HL-60/S4 treated with phorbol 12-myristate 13-acetate at 8.2 ng/mL for 4 days and 3 days (cell line): ENCODE measurements around the gene PLXND1.
"Not testable (repeated sequence)": the region's sequence is repeated elsewhere in the genome, so short reads cannot be mapped to it uniquely, and the experiment has no call there.

Experiments used
- in situ Hi-C: fragments of 300-500 bp; cut with MboI; formaldehyde crosslinking; loops from 2 replicates; pipeline ENCODE4 v1.15.0; 2022; ENCODE audit warnings: low sequenced_read_pairs

PLXND1 gene, protein sequence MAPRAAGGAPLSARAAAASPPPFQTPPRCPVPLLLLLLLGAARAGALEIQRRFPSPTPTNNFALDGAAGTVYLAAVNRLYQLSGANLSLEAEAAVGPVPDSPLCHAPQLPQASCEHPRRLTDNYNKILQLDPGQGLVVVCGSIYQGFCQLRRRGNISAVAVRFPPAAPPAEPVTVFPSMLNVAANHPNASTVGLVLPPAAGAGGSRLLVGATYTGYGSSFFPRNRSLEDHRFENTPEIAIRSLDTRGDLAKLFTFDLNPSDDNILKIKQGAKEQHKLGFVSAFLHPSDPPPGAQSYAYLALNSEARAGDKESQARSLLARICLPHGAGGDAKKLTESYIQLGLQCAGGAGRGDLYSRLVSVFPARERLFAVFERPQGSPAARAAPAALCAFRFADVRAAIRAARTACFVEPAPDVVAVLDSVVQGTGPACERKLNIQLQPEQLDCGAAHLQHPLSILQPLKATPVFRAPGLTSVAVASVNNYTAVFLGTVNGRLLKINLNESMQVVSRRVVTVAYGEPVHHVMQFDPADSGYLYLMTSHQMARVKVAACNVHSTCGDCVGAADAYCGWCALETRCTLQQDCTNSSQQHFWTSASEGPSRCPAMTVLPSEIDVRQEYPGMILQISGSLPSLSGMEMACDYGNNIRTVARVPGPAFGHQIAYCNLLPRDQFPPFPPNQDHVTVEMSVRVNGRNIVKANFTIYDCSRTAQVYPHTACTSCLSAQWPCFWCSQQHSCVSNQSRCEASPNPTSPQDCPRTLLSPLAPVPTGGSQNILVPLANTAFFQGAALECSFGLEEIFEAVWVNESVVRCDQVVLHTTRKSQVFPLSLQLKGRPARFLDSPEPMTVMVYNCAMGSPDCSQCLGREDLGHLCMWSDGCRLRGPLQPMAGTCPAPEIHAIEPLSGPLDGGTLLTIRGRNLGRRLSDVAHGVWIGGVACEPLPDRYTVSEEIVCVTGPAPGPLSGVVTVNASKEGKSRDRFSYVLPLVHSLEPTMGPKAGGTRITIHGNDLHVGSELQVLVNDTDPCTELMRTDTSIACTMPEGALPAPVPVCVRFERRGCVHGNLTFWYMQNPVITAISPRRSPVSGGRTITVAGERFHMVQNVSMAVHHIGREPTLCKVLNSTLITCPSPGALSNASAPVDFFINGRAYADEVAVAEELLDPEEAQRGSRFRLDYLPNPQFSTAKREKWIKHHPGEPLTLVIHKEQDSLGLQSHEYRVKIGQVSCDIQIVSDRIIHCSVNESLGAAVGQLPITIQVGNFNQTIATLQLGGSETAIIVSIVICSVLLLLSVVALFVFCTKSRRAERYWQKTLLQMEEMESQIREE (N-terminal part only)

DNA sequence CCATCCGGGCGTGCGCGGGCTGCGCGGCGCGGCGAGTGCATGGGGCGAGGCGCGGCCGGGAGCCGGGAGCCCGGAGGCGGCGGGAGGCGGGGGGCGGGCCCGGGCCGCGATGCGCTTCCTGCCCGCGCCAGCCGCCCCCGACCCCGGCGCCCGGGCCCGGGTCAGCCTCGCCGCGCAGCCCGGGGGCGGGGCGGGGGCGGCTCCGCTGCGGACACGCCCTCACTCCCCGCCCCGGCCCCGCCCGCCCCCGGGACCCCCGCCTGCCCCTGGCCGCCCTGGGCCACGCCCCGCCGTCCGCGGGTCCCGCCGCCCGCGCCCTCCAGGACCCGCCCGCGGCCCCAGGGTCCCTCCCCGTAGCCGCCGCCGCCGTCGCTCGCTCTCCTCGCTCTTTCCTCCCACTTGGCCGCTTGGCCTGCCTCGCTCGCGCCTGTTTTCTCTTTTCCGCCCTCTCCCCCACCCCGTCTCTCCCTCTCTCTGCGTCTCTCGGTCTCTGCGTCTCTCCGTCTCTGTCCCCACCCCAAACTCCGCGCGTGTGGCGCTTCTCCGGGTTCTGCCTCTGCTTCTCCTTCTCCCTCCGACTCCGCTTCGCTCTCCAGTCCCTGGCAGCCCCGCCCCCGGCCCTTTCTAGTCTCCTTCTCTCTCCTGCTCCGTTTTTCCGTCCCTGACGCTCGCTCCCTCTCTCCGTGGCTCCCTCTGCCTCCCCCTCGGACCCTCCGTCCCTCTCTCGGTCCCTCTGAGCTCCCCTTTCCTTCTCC lies at the start of gene PLXND1:
TSS of gene PLXND1 (minus strand) at position 41 of the 755 bp plus-strand sequence. CDS start at position 4, 37 bp downstream.
- in situ Hi-C loops = no loop called here

DNA sequence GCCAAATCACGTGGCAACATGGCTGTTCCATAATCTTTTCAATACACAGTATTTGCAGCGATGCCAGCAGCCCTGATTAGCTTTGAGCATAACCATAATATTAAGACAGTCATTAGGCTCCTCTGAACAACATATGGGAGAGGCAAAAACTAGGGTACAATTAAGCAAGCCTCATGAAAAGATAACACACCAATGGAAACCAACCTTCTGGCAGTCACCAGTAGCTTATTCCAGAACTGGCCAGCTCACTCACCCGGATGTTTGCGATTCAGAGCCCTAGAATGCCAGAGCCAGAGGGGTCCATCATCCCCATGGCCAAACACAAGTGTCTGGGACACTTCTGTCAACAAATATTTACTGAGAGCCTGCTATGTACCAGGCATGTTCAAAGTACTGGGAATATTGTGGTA lies 48.8 kb upstream of the PLXND1 start:
- in situ Hi-C loops = loop anchor here (10.0 kb wide), 1 partner anchor 280 kb away; no protein-coding TSS in a partner anchor

DNA sequence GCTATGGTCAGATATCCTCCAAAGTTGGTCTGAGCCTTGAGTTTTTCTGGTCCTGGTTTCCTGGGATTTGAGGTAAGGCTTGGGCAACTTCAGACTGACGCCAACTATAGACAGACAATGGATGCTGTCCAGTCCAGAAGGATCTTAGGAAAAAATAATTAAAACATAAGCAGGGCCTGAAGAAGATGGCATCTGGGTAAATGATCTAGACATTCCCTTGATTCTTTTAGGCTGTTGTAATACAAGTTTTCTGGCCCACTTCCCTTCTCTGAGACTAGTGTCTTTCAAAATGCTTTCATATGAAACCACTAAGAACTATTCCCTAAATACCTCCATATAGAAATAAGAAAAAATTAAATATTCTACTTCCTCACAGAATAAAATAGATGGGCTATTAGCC lies 47.7 kb upstream of the PLXND1 start:
- in situ Hi-C loops = loop anchor here (10.0 kb wide), 1 partner anchor 281 kb away; no protein-coding TSS in a partner anchor

DNA sequence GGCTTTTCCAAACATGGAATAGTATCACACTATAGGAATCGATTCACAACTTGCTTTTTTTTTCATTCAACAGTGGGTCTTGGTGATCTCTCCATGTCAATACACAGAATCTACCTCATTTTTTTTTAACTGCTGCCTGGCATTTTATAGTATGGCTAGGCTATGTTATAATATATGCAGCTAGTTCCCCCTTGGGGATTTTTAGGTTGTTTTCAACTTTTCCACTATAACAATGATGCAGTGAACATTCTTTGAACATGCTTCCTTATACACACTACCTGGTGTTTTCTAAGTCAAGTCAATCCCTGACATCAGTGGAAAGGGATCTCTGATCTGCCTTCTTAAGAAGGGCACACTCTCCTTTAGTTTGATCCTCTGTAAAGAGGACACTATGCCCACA lies 46.5 kb upstream of the PLXND1 start:
- in situ Hi-C loops = loop anchor here (10.0 kb wide), 1 partner anchor 282 kb away; no protein-coding TSS in a partner anchor

DNA sequence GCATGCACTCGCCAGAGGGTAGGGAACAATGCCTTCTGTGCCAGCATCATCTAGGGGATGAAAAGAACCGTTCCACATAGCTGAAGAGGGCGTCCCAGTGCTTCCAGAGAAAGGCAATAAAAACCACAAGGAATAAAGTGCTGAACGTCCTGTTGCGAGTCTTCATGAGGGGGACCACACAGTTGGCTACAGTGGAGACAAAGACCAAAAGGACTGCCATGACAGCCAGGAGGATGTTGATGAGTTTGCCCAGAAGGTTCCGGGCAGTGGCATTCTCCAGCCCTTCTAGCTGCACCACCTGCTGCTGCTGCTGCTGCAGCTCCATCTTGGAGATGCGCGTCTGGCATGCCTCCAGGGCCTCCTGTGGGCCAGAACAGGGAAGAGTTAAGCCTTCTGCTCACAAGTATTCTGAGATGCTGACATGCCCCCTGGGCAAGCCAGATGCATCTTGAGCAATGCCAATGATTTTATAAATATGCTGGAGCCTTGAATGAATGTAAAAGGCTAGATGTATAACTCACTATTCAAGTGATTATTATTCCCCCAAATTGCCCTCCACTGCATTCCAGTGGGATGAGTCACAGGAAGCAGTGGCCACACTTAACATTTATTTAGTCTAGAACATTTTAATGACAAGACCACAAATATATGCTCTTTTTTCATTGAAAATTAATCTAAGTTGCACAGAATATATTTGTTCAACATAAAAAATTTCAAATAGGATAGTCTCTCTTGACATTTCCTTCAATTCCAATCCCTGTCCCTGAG lies 45.1 kb upstream of the PLXND1 start:
- in situ Hi-C loops = loop anchor here (10.0 kb wide), 1 partner anchor 283 kb away; no protein-coding TSS in a partner anchor

DNA sequence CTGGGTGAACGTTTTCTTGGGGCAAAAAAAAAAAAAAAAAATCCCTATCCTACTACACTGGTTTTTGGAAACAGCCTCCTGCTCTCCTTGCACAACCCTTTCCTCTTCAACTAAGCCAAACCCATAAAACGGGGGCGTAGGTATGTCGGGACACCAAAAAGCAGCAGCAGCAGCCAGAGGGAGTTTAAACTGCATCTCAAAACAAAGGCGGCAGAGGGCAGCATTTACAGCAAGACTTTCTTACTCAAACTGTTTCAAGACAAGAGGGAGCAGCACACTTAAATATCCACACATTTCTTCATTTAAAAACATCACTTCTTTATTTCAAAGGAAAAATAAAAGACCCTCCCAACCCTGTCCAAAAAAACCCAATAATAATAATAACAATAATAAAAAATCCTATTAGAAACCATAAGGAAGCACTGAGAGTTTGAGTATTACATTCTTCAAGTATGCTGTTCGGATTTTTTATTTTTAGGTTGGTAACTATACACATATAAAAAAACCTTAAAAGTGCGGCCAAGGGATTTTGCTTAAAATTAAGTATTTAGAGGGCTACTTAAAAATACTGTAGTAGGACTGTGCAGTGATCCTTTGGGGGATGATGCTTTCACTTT lies 43.9 kb upstream of the PLXND1 start:
- in situ Hi-C loops = loop anchor here (10.0 kb wide), 1 partner anchor 284 kb away; no protein-coding TSS in a partner anchor

DNA sequence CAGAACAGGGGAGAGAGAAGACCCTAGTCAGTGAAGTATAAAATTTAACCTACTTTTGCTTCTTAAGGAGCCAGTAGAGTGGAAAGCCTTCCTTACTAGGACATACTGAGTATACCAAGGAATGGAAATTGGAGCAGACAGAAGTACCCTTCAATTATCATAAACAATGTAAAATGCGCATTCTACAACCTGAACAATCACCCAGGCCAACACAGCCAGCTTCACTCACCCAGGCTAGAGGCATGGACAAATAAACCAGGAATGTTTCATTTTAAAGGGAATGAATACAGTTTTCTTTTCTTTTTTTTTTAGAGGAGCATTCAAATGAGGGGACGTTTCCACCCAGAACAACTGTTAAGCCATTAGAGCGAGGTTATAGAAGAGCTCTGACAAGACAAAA lies 41.9 kb upstream of the PLXND1 start:
- in situ Hi-C loops = no loop called here

DNA sequence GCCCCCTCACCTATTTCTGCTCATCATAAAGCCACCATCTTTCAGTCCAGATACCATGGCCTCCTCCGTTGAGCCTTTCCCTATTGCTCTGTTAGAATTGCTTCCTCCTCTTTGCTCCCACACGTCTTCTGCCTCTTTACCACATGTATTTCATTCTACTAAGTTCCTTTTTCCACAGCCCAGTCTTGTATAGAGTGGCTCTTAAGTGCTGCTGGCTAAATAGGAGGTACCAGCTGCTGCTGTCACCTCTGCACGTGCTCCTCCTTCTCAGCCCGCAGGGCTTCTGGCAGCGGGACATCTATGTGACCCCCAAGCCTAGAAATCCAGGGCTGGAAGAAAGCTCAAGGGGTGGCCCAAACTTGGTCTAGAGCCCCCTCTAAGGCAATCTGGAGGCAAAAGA lies 38.8 kb upstream of the PLXND1 start:
- in situ Hi-C loops = no loop called here

DNA sequence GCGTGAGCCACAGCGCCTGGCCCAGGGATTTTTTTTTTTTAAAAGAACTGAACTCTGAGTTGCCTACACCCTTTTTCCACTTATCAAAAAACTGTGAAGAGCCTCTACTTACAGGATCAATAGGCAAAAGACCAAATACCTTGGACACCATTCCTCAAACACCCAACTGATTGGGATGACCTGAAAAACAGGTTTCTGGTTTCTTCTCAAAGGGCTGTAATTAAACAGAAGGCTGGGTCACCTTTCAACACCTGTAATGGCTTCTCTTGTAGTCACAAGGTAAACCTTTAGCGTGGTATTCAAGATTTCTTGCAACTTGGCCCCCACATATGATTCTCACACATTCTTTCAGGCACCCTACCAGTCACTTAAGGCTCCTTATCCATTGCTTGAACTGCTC lies 38.4 kb upstream of the PLXND1 start:
- in situ Hi-C loops = no loop called here

DNA sequence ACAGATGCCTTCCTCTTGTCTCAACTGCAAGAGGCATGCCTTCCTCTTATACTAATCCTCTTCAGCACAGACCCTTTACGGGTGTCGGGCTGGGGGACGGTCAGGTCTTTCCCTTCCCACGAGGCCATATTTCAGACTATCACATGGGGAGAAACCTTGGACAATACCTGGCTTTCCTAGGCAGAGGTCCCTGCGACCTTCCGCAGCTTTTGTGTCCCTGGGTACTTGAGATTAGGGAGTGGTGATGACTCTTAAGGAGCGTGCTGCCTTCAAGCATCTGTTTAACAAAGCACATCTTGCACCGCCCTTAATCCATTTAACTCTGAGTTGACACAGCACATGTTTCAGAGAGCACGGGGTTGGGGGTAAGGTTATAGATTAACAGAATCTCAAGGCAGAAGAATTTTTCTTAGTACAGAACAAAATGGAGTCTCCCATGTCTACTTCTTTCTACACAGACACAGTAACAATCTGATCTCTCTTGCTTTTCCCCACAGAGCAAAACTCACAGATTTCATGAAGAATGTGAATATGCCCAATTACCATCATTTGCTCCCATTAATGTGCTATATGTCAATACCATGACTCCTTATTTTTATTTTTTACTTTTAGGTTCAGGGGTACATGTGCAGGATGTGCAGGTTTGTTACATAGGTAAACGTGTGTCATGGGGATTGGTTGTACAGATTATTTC lies 35.2 kb upstream of the PLXND1 start:
- in situ Hi-C loops = not testable (repeated sequence)

DNA sequence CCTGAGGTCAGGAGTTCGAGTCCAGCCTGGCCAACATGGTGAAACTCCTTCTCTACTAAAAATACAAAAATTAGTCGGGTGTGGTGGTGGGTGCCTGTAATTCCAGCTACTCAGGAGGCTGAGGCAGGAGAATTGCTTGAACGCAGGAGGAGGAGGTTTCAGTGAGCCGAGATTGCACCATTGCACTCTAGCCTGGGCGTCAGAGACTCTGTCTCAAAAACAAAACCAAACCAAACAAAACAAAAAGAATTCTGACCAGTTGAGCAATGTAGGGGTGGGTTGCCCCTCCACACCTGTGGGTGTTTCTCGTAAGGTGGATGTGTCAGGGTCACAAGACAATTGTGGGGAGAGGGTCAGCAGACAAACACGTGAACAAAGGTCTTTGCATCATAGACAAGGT lies 34.5 kb upstream of the PLXND1 start:
- in situ Hi-C loops = not testable (repeated sequence)

DNA sequence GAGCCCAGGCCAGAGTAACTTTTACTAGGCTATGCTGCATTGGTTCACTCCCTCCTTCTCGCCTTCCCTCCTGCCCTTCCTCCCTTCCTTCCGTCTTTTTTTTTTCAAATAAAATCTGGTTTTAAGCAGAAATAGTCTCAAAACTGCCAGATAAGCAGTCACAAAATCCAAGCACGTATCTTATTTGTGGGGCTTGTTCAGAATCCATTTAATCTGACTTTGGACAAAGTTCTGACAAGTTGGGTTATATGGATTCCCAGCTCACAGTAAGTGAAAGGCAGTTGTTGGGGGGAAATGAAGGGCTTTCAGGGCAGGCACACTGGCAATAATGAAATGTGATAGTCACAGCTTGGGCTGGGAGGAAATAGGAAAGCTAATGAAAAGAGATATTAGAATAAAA lies 32.0 kb upstream of the PLXND1 start:
- in situ Hi-C loops = no loop called here

DNA sequence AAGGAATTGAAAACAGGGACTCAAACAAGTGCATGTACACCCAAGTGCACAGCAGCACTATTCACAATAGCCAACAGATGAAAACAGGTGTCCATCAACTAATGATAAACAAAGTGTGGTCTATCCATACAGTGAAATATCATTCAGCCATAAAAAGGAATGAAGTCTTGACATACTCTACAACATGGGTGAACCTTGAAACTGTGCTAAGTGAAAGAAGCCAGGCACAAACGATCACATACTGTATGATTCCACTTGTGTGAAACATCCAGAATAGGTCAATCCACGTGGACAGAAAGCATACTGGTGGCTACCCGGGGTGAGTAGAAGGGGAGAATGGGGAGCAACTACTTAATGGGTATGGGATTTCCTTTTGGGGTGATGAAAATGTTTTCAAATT lies 29.6 kb upstream of the PLXND1 start:
- in situ Hi-C loops = no loop called here

DNA sequence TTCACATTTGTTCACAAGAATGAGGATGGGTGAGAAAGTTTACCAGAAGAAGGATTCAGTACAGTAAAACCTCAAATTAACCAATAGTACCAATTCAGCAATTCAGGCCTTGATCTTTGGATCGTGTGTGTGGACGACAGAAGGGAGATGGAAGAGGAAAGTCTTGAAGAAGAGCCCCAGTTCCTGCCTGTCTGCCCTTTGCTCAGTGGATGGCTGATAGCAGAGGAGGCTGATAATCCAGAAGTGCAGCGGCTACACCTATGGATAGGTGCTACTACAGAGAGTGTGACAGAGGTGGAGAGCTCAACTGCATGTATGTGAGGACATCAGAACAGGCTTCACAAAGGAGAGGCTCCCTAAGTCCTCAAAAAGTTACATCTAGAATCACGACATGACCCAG lies 29.2 kb upstream of the PLXND1 start:
- in situ Hi-C loops = no loop called here

DNA sequence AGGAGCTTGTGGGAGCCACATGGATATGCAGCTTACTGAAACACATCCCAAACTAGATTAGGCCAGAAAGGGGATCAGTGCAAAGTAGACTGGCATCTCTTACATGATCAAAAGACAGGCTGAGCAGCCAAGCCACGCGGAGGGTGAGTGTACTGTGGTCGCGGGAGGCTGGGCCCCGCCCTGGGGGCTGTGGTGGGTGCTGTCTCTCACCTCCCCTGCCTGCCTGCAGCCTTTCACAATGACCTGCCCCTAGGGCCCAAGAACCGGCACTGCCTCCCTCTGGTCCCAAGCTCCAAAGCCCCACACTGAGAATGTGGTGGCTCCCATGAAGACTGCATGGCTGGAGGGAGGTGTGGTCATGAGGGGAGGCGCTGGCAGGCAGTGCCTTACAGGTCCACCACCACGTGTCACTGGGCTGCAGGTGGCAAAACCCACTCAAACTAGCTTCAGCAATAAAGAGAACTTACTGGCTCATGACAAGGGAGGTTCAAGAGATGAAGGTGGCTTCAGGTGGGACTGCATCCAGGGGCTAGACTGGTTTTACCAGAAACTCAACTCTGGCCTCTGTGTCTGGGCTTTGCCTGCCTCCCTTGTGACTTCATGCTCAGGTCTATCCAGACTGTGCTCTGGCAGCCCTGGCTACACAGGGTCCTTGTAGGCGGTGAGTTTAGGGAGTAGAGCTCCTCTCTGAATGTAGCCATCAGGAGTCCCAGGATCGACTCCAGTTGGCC lies 27.4 kb upstream of the PLXND1 start:
- in situ Hi-C loops = no loop called here

DNA sequence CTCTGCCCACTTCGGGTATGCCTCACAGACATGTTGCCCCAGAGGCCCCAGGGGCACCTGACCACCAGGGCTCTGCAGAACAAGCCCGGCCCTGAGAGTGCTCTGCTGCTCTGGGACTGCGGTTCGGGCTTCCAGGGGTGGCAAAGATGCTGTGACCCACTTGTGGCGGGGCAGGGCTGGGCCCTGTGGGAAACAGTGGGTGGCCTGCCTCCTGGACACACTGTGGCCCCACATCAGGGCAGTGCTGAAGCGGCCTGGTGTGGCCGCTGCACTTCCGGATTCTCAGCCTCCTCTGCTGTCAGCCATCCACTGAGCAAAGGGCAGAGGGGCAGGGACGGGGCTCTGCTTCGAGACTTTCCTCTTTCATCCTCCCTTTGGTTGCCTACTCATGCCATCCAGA lies 26.5 kb upstream of the PLXND1 start:
- in situ Hi-C loops = no loop called here

DNA sequence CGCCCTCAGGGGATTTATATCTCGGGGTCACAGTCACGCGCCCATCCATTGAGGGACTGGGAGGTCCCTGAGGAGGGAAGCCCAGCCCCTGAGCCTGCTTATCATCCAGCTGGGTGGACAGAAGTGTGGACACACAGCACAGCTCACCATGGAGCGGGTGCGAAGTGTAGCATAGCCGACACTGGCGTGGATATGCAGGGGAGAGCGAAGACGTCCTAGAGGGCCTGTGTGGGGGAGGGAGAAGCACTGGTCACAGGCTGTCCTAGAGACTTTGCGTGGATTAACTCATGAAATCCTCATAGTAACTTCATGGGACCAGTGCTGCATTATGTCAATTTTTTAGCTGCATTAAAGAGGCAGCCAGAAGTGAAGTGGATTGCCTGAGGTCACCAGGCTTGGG lies 26.1 kb upstream of the PLXND1 start:
- in situ Hi-C loops = no loop called here

DNA sequence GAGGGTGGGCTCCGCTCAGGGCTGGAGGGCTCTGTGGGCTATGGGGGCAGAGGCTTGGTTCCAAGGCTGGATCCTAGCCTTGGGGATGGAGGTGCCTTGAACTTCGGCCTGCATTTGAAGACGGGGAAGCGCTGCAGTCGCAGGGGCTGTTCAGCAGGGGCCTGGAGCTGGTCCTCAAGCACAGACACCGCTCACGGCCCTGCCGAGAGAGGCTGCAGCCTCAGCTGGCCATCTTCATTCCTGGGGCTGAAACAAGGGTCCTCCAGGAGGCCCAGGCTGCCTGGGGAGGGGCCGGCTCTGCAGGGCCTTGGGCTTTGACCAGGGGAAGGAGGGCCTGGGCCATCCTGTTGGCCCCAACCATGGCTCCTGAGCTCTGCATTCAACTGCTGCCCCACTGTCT lies 25.6 kb upstream of the PLXND1 start:
- in situ Hi-C loops = no loop called here
